ENCODE results near the gene TTLL11. TPM values are rescaled to one million over a fixed set of nuclear protein-coding genes. Genes with fewer than 3 reads are reported as not detected.

Gene TTLL11
- total and polyA plus RNA-seq, 2 experiments from 2014 or later: 0.57 to 1.4 TPM

- H3K9me2 ChIP-seq (ENCODE audit: insufficient read depth): no peaks in the 10 kb centered on the region
- no peak for TF ChIP-seq POLR2AphosphoS5 (IDR thresholded peaks at IDR 0.05; ENCODE audit: low read depth)
- no peak for TF ChIP-seq ZNF331 (CRISPR knock-in tag; IDR thresholded peaks at IDR 0.05; ENCODE audit: low read depth)
- no peak for TF ChIP-seq NANOG (IDR thresholded peaks at IDR 0.05; ENCODE audit: borderline replicate concordance)
- TF ChIP-seq ETS1 (IDR thresholded peaks at IDR 0.05): no peak
- TF ChIP-seq CREB1 (CRISPR knock-in tag; IDR thresholded peaks at IDR 0.05; ENCODE audit: low read depth): no peak
- no peak for TF ChIP-seq STAT1 (IDR thresholded peaks at IDR 0.05; ENCODE audit: unreplicated experiment)
- TF ChIP-seq EZH2 (IDR thresholded peaks at IDR 0.05; ENCODE audit: low read depth, unreplicated experiment): no peak
- no peak for TF ChIP-seq EZH2phosphoT487 (IDR thresholded peaks at IDR 0.05; ENCODE audit: unreplicated experiment)
- H3K27me3 ChIP-seq (ENCODE audit: insufficient read depth): no peaks in the 10 kb centered on the region
- H3F3A ChIP-seq (replicated peaks; ENCODE audit: low read depth): no peaks in the 10 kb centered on the region
- H3K4me3 ChIP-seq: no peak overlapping the region
- no peak overlapping the region for H3K27ac Mint-ChIP-seq
- H3K36me3 ChIP-seq (ENCODE audit: insufficient read depth): 0 out of 2 replicates have a peak, but pooled peaks cover 8% of the 10 kb centered on the region
- H3K4me1 ChIP-seq (ENCODE audit: insufficient read depth): peaks cover 6% of the 10 kb centered on the region; the same call in 1 of the 2 replicates
- no peak overlapping the region for H2AFZ ChIP-seq
- H3K9me3 Mint-ChIP-seq: no peaks in the 10 kb centered on the region
- peaks cover 6% of the 10 kb centered on the region for H3K4me1 Mint-ChIP-seq
- H3K27ac ChIP-seq (ENCODE audit: low read depth): no peak overlapping the region
- no peak overlapping the region for H3K4me3 Mint-ChIP-seq
- no peak for ATAC-seq
- H4K20me1 ChIP-seq (replicated peaks; ENCODE audit: insufficient read depth): no peaks in the 10 kb centered on the region; the same call in 1 of the 2 replicates
- no peaks in the 10 kb centered on the region for H3K79me2 ChIP-seq (replicated peaks; ENCODE audit: insufficient read depth)
- H3K27me3 Mint-ChIP-seq (ENCODE audit: insufficient read depth, low read depth, poor library complexity): no peaks in the 10 kb centered on the region
- H3K36me3 Mint-ChIP-seq (ENCODE audit: low read depth): peaks cover 13% of the 10 kb centered on the region
- DNase-seq (ENCODE audit: low spot score): no peak
- H3K4me2 ChIP-seq: no peak overlapping the region
Measured at GRCh38 chr9:122141671-122142070, 48.6 kb upstream of the TTLL11 start.

GRCh38 chr9:122140368-122141193, 47.5 kb upstream of the TTLL11 start:
- no peaks in the 10 kb centered on the region for H3K79me2 ChIP-seq (replicated peaks; ENCODE audit: insufficient read depth)
- no peaks in the 10 kb centered on the region for H3K9me2 ChIP-seq (ENCODE audit: insufficient read depth)
- H3K4me3 ChIP-seq: no peak overlapping the region
- Mint-ChIP-seq H3K4me1 (peaks cover 6% of the 10 kb centered on the region), H3K4me3 (no peak overlapping the region), H3K27ac (no peak overlapping the region), H3K9me3 (no peaks in the 10 kb centered on the region), H3K27me3 (ENCODE audit: insufficient read depth, low read depth, poor library complexity) (no peaks in the 10 kb centered on the region), H3K36me3 (ENCODE audit: low read depth) (peaks cover 9% of the 10 kb centered on the region)
- no peaks in the 10 kb centered on the region for H3K27me3 ChIP-seq (ENCODE audit: insufficient read depth)
- H4K20me1 ChIP-seq (replicated peaks; ENCODE audit: insufficient read depth): no peaks in the 10 kb centered on the region; the same call in 1 of the 2 replicates
- H3K27ac ChIP-seq (ENCODE audit: low read depth): no peak overlapping the region
- no peak overlapping the region for H2AFZ ChIP-seq
- no peak for DNase-seq (ENCODE audit: low spot score)
- H3K36me3 ChIP-seq (ENCODE audit: insufficient read depth): no peaks in the 10 kb centered on the region
- H3F3A ChIP-seq (replicated peaks; ENCODE audit: low read depth): no peaks in the 10 kb centered on the region
- H3K4me2 ChIP-seq: no peak overlapping the region
- H3K4me1 ChIP-seq (ENCODE audit: insufficient read depth): peaks cover 6% of the 10 kb centered on the region; the same call in 1 of the 2 replicates
- no peak for ATAC-seq
- TF ChIP-seq ZNF114 (CRISPR knock-in tag; IDR thresholded peaks at IDR 0.05) (no peak), CREB1 (CRISPR knock-in tag; IDR thresholded peaks at IDR 0.05; ENCODE audit: low read depth) (no peak), POLR2AphosphoS5 (IDR thresholded peaks at IDR 0.05; ENCODE audit: low read depth) (no peak), STAT1 (IDR thresholded peaks at IDR 0.05; ENCODE audit: unreplicated experiment) (no peak), EZH2 (IDR thresholded peaks at IDR 0.05; ENCODE audit: low read depth, unreplicated experiment) (no peak), CTCF (conservative IDR thresholded peaks at IDR 0.05; ENCODE audit: low read depth in 2 of 2) (no peak), REST (IDR thresholded peaks at IDR 0.05; ENCODE audit: unreplicated experiment) (no peak), ZNF331 (CRISPR knock-in tag; IDR thresholded peaks at IDR 0.05; ENCODE audit: low read depth) (no peak)
